ENCODE measurements around the gene CAB39L. TPM values are rescaled to one million over a fixed set of nuclear protein-coding genes. Genes with fewer than 3 reads are reported as not detected.
"Not testable (repeated sequence)": the region's sequence is repeated elsewhere in the genome, so short reads cannot be mapped to it uniquely, and the experiment has no call there.

CAB39L gene
- polyA plus RNA-seq, 1 of the 3 experiments (the other 2 are of a cell fraction): 2.6 TPM

DNA sequence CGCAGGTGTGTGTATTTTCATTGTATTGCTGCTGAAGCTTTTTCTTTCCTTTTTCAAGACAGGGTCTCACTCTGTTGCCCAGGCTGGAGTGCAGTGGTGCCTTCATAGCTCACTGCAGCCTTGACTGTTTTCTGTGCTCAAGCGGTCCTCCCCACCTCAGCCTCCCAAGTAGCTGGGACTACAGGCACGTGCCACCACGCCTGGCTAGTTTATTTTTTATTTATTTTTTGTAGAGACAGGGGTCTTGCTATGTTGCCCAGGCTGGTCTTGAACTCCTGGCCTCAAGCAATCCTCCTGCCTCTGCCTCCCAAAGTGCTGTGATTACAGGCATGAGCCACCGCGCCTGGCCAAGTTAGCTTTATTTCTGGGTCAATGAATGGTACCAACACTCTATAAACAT lies 149.1 kb downstream of the CAB39L start:
- POLR2A ChIA-PET; H3K4me1 ChIP-seq (ENCODE audit: control insufficient read depth in 1 of 2, insufficient read depth in 2 of 2, low read depth in 1 of 2, low read length in 1 of 2); H3K9me3 ChIP-seq; H3K9ac ChIP-seq; H3K9me2 ChIP-seq; H4K20me1 ChIP-seq (ENCODE audit: insufficient read depth); H3K79me2 ChIP-seq (ENCODE audit: insufficient read depth); H3K4me3 ChIP-seq (ENCODE audit: low read depth in 2 of 2, low read length in 1 of 2); H3K27me3 ChIP-seq (ENCODE audit: insufficient read depth); H3K36me3 ChIP-seq (replicated peaks in 1 of 2; ENCODE audit: control insufficient read depth in 1 of 2, insufficient read depth in 2 of 2, low read length in 1 of 2); H3F3A ChIP-seq (replicated peaks; ENCODE audit: insufficient read depth); H2AFZ ChIP-seq (ENCODE audit: low read depth); H3K4me2 ChIP-seq; DNase-seq; H3K27ac ChIP-seq (ENCODE audit: low read depth in 2 of 2, low read length in 1 of 2): not testable (repeated sequence)
- WGBS (ENCODE audit: low lambda C conversion rate): 92% methylated on average over 6 of the region's 6 CpGs
- CTCF ChIA-PET: interaction anchor here (0.6 to 4.7 kb wide), 4 partner anchors 14 to 1746 kb away, joined by 3 to 32 read pairs (median 8); no protein-coding TSS in a partner anchor

DNA sequence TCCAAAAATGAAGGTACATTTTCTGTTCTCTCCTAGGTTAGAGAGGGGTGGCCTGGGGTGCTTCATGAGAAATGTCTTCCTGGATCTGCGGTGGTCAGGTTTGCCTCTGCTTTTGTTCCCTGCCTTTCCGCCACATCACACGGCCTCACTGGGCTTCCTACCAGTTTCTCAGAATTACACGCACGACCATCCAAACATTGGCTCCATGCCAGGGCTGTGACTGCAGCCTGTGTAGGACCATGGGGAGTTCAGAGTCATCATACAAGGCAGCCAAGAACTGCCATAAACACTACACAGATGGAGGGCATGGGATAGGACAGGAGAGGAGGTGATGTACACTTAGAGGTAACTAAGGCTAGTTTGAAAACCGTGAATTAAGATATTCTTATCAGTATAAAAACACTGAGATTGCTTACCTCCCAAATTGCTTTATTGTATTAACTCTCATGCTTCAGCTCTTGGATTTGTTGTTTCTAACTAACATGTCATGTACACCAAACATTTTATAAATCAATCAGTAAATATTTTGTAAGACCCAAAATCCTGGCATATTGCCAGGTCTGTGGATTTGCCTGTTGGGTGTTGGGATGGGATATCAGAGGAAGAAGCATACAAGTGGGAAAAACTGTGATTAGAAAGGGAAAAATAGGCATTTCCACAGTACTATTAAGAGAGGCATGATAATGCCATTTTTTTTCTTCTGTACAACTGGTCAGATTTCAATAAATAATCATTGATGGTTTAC lies 150.9 kb downstream of the CAB39L start:
- H3K9ac ChIP-seq: no peak overlapping the region
- no peak overlapping the region for H2AFZ ChIP-seq (ENCODE audit: low read depth)
- H3K27me3 ChIP-seq (ENCODE audit: insufficient read depth): no peaks in the 10 kb centered on the region
- peaks cover 0 to 3% of the 10 kb centered on the region in 2 experiments; a peak in 1 of 4 replicates for H3K4me1 ChIP-seq (ENCODE audit: control insufficient read depth in 1 of 2, insufficient read depth in 2 of 2, low read depth in 1 of 2, low read length in 1 of 2)
- no peak overlapping the region for H3K4me2 ChIP-seq
- CTCF ChIA-PET: interaction anchor here (2.0 to 4.7 kb wide), 3 partner anchors 8 to 315 kb away, joined by 8 to 32 read pairs (median 26); no protein-coding TSS in a partner anchor
- no peaks in the 10 kb centered on the region for H3F3A ChIP-seq (replicated peaks; ENCODE audit: insufficient read depth)
- TF ChIP-seq PBX3 (IDR thresholded peaks at IDR 0.05) (no peak), RXRA (IDR thresholded peaks at IDR 0.05; ENCODE audit: borderline replicate concordance, low read depth) (no peak), NFIC (IDR thresholded peaks at IDR 0.05; ENCODE audit: borderline replicate concordance) (peak; percentile 53), MEF2A (IDR thresholded peaks at IDR 0.05; ENCODE audit: borderline replicate concordance, low read depth) (no peak), IRF3 (IDR thresholded peaks at IDR 0.05; ENCODE audit: low read depth, low read length) (no peak), RAD21 (IDR thresholded peaks at IDR 0.05; ENCODE audit: low read length) (no peak), EZH2phosphoT487 (IDR thresholded peaks at IDR 0.05; ENCODE audit: borderline replicate concordance, low read depth) (no peak), YY1 (IDR thresholded peaks at IDR 0.05; ENCODE audit: low read depth) (no peak)
- WGBS (ENCODE audit: low lambda C conversion rate): 63% methylated on average over 6 of the region's 6 CpGs
- no peaks in the 10 kb centered on the region for H3K9me3 ChIP-seq
- H3K36me3 ChIP-seq (replicated peaks in 1 of 2; ENCODE audit: control insufficient read depth in 1 of 2, insufficient read depth in 2 of 2, low read length in 1 of 2): no peaks in the 10 kb centered on the region
- H3K9me2 ChIP-seq: no peaks in the 10 kb centered on the region
- H3K79me2 ChIP-seq (ENCODE audit: insufficient read depth): no peaks in the 10 kb centered on the region
- POLR2A ChIA-PET: interaction anchor here (1.3 kb wide), 1 partner anchor 150 kb away, joined by 4 read pairs; the partner anchor contains the start of gene CAB39L
- H3K4me3 ChIP-seq (ENCODE audit: low read depth in 2 of 2, low read length in 1 of 2): no peak overlapping the region
- DNase-seq: peak; percentile 49
- H3K27ac ChIP-seq (ENCODE audit: low read depth in 2 of 2, low read length in 1 of 2): no peak overlapping the region
- H4K20me1 ChIP-seq (ENCODE audit: insufficient read depth): no peaks in the 10 kb centered on the region

DNA sequence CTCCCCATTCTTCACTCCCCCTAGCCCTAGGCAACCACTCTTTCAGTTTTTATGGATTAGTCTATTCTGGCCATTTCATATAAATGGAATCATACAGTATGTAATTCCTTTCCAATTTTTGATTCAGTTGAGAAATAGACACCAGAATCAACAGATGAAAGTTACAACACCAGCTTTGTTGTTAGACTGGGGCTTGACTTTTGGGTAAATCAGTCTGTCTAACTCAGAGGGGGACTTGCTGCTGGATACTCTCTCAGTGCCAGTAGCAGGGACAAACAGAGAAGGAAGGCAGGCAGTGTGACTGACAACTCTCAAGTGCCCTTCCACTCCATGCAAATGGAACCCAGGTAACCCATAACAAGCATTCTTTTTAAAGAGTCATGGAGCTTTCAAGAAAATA lies 155.4 kb downstream of the CAB39L start:
- no peak for DNase-seq
- H2AFZ ChIP-seq (ENCODE audit: low read depth): no peak overlapping the region
- ChIA-PET POLR2A (no interaction called here), CTCF (interaction anchor here (0.8 to 1.0 kb wide), 2 partner anchors 79 to 319 kb away, joined by 3 to 4 read pairs; no protein-coding TSS in a partner anchor)
- H3K9me2 ChIP-seq: no peaks in the 10 kb centered on the region
- H4K20me1 ChIP-seq (ENCODE audit: insufficient read depth): no peaks in the 10 kb centered on the region
- no peak overlapping the region for H3K9ac ChIP-seq
- peaks cover 0 to 3% of the 10 kb centered on the region in 2 experiments; a peak in 1 of 4 replicates for H3K4me1 ChIP-seq (ENCODE audit: control insufficient read depth in 1 of 2, insufficient read depth in 2 of 2, low read depth in 1 of 2, low read length in 1 of 2)
- H3F3A ChIP-seq (replicated peaks; ENCODE audit: insufficient read depth): no peaks in the 10 kb centered on the region
- no peaks in the 10 kb centered on the region for H3K79me2 ChIP-seq (ENCODE audit: insufficient read depth)
- H3K4me2 ChIP-seq: no peak overlapping the region
- no peaks in the 10 kb centered on the region for H3K9me3 ChIP-seq
- no peaks in the 10 kb centered on the region for H3K36me3 ChIP-seq (replicated peaks in 1 of 2; ENCODE audit: control insufficient read depth in 1 of 2, insufficient read depth in 2 of 2, low read length in 1 of 2)
- H3K4me3 ChIP-seq (ENCODE audit: low read depth in 2 of 2, low read length in 1 of 2): no peak overlapping the region
- H3K27me3 ChIP-seq (ENCODE audit: insufficient read depth): no peaks in the 10 kb centered on the region
- H3K27ac ChIP-seq (ENCODE audit: low read depth in 2 of 2, low read length in 1 of 2): no peak overlapping the region
- TF ChIP-seq ELF1 (IDR thresholded peaks at IDR 0.05) (no peak), MXI1 (IDR thresholded peaks at IDR 0.05; ENCODE audit: low read depth, low read length) (no peak), FOSL2 (IDR thresholded peaks at IDR 0.05; ENCODE audit: borderline replicate concordance, low read depth) (no peak), RXRA (IDR thresholded peaks at IDR 0.05; ENCODE audit: borderline replicate concordance, low read depth) (no peak), MAX (IDR thresholded peaks at IDR 0.05; ENCODE audit: low read depth) (no peak), YY1 (IDR thresholded peaks at IDR 0.05; ENCODE audit: low read depth) (no peak), FOXJ3 (CRISPR knock-in tag; IDR thresholded peaks at IDR 0.05) (no peak), FOXM1 (IDR thresholded peaks at IDR 0.05; ENCODE audit: low read depth) (no peak)
- TF ChIP-seq, protein P1, sequence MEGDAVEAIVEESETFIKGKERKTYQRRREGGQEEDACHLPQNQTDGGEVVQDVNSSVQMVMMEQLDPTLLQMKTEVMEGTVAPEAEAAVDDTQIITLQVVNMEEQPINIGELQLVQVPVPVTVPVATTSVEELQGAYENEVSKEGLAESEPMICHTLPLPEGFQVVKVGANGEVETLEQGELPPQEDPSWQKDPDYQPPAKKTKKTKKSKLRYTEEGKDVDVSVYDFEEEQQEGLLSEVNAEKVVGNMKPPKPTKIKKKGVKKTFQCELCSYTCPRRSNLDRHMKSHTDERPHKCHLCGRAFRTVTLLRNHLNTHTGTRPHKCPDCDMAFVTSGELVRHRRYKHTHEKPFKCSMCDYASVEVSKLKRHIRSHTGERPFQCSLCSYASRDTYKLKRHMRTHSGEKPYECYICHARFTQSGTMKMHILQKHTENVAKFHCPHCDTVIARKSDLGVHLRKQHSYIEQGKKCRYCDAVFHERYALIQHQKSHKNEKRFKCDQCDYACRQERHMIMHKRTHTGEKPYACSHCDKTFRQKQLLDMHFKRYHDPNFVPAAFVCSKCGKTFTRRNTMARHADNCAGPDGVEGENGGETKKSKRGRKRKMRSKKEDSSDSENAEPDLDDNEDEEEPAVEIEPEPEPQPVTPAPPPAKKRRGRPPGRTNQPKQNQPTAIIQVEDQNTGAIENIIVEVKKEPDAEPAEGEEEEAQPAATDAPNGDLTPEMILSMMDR (IDR thresholded peaks at IDR 0.05): no peak
- TF ChIP-seq, protein P2, sequence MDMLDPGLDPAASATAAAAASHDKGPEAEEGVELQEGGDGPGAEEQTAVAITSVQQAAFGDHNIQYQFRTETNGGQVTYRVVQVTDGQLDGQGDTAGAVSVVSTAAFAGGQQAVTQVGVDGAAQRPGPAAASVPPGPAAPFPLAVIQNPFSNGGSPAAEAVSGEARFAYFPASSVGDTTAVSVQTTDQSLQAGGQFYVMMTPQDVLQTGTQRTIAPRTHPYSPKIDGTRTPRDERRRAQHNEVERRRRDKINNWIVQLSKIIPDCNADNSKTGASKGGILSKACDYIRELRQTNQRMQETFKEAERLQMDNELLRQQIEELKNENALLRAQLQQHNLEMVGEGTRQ (IDR thresholded peaks at IDR 0.05; ENCODE audit: borderline replicate concordance, low read depth, low read length): no peak
